NCI-H226 (cell line): ENCODE data around the gene MYO1D.
"Not testable (repeated sequence)": the region's sequence is repeated elsewhere in the genome, so short reads cannot be mapped to it uniquely, and the experiment has no call there.

Source experiments
- DNase-seq: peaks from one replicate; pipeline ENCODE4 v3.0.0-alpha.2; 2015

The MYO1D gene

GRCh38 chr17:32772453-32773025 lies 104.4 kb downstream of the MYO1D start:
- DNase-seq = peak; percentile 5

- no peak for DNase-seq
Observed at GRCh38 chr17:32771396-32771795, 105.5 kb downstream of the MYO1D start.

- no peak for DNase-seq
Observed at GRCh38 chr17:32769846-32770245, 107.1 kb downstream of the MYO1D start.

- DNase-seq = no peak
Observed at GRCh38 chr17:32763855-32764439, 113.0 kb downstream of the MYO1D start.

GRCh38 chr17:32759476-32759875 lies 117.4 kb downstream of the MYO1D start:
- DNase-seq = no peak

- no peak for DNase-seq
Observed at GRCh38 chr17:32757963-32758362, 119.0 kb downstream of the MYO1D start.

GRCh38 chr17:32756696-32757095 lies 120.2 kb downstream of the MYO1D start:
- no peak for DNase-seq

GRCh38 chr17:32755045-32755805 lies 121.7 kb downstream of the MYO1D start:
- DNase-seq = peak; percentile 41

- no peak for DNase-seq
Observed at GRCh38 chr17:32752934-32753333, 124.0 kb downstream of the MYO1D start.

- DNase-seq = no peak
Observed at GRCh38 chr17:32747856-32748255, 129.1 kb downstream of the MYO1D start.

GRCh38 chr17:32746698-32747097 lies 130.2 kb downstream of the MYO1D start:
- peak; percentile 65 for DNase-seq

- peak; percentile 49 for DNase-seq
Observed at GRCh38 chr17:32746280-32746679, 130.6 kb downstream of the MYO1D start.

GRCh38 chr17:32742681-32743538 lies 134.0 kb downstream of the MYO1D start:
- DNase-seq = no peak

- peak; percentile 13 for DNase-seq
Observed at GRCh38 chr17:32741381-32741780, 135.5 kb downstream of the MYO1D start.

- DNase-seq = no peak
Observed at GRCh38 chr17:32739722-32740121, 137.2 kb downstream of the MYO1D start.

- not testable (repeated sequence) for DNase-seq
Observed at GRCh38 chr17:32739151-32739550, 137.8 kb downstream of the MYO1D start.

- DNase-seq = no peak
Observed at GRCh38 chr17:32733401-32733800, 143.5 kb downstream of the MYO1D start.

GRCh38 chr17:32732900-32733299 lies 144.0 kb downstream of the MYO1D start:
- DNase-seq = no peak

GRCh38 chr17:32732296-32732642 lies 144.7 kb downstream of the MYO1D start:
- DNase-seq = no peak

GRCh38 chr17:32731556-32732295 lies 145.2 kb downstream of the MYO1D start:
- DNase-seq = no peak

GRCh38 chr17:32727681-32728080 lies 149.2 kb downstream of the MYO1D start:
- DNase-seq = no peak

GRCh38 chr17:32725697-32726096 lies 151.2 kb downstream of the MYO1D start:
- DNase-seq = no peak
